ENCODE measurements around the gene RCN2.
A peak's percentile ranks its signal among the peaks of the same experiment; 100 is the strongest.

RCN2 gene

GRCh38 chr15:76973362-76973743 lies 41.8 kb downstream of the RCN2 start:
- DNase-seq = peak in 25 of 51 donors; percentile 16 to 67 (median 39)

GRCh38 chr15:76973906-76974305 lies 42.4 kb downstream of the RCN2 start:
- DNase-seq = no peak

- peak in 1 of 51 donors; percentile 16 for DNase-seq
Measured at GRCh38 chr15:76974456-76975036, 43.0 kb downstream of the RCN2 start.

- DNase-seq = no peak
Measured at GRCh38 chr15:76976141-76976540, 44.6 kb downstream of the RCN2 start.

GRCh38 chr15:76976572-76977270 lies 45.2 kb downstream of the RCN2 start:
- no peak for DNase-seq

GRCh38 chr15:76978522-76979330 lies 47.2 kb downstream of the RCN2 start:
- no peak for DNase-seq

- DNase-seq = no peak
Measured at GRCh38 chr15:76979331-76979925, 47.9 kb downstream of the RCN2 start.

GRCh38 chr15:76979996-76980520 lies 48.5 kb downstream of the RCN2 start:
- DNase-seq = no peak

GRCh38 chr15:76982356-76982755 lies 50.8 kb downstream of the RCN2 start:
- DNase-seq = no peak

GRCh38 chr15:76982756-76983155 lies 51.2 kb downstream of the RCN2 start:
- no peak for DNase-seq

GRCh38 chr15:76983590-76984375 lies 52.2 kb downstream of the RCN2 start:
- DNase-seq = no peak

- no peak for DNase-seq
Measured at GRCh38 chr15:76986743-76987142, 55.2 kb downstream of the RCN2 start.

- no peak for DNase-seq
Measured at GRCh38 chr15:76987276-76987675, 55.7 kb downstream of the RCN2 start.

- DNase-seq = peak in 1 of 51 donors; percentile 8
Measured at GRCh38 chr15:76987896-76988860, 56.6 kb downstream of the RCN2 start.

- DNase-seq = peak in 1 of 51 donors; percentile 20
Measured at GRCh38 chr15:76988867-76989780, 57.6 kb downstream of the RCN2 start.

- no peak for DNase-seq
Measured at GRCh38 chr15:76991048-76991447, 59.5 kb downstream of the RCN2 start.

- peak in 8 of 51 donors; percentile 14 to 36 (median 23) for DNase-seq
Measured at GRCh38 chr15:76991741-76992645, 60.4 kb downstream of the RCN2 start.
